Measurements from ENCODE around the gene PLEKHN1.
"Not testable (repeated sequence)": the region's sequence is repeated elsewhere in the genome, so short reads cannot be mapped to it uniquely, and the experiment has no call there.

Gene PLEKHN1

DNA sequence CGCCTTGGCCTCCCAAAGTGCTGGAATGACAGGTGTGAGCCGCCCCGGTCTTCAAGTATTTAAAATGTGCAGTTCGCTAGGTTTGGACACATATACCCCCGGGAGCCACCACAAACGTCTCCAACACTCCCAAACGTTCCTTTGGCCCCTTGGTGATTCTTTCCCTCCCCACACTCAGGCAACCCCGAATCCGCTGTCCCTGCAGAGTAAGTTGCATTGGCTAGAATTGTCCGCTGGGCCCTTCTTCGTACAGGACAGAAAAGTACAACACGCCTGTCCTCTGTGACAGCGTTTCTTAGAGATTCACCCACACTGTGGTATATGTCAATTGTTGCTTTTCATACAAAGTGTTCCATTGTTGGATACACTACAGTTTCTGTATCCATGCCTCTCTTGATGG lies 18.8 kb downstream of the PLEKHN1 start:
- TF ChIP-seq, protein P1, sequence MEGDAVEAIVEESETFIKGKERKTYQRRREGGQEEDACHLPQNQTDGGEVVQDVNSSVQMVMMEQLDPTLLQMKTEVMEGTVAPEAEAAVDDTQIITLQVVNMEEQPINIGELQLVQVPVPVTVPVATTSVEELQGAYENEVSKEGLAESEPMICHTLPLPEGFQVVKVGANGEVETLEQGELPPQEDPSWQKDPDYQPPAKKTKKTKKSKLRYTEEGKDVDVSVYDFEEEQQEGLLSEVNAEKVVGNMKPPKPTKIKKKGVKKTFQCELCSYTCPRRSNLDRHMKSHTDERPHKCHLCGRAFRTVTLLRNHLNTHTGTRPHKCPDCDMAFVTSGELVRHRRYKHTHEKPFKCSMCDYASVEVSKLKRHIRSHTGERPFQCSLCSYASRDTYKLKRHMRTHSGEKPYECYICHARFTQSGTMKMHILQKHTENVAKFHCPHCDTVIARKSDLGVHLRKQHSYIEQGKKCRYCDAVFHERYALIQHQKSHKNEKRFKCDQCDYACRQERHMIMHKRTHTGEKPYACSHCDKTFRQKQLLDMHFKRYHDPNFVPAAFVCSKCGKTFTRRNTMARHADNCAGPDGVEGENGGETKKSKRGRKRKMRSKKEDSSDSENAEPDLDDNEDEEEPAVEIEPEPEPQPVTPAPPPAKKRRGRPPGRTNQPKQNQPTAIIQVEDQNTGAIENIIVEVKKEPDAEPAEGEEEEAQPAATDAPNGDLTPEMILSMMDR (conservative IDR thresholded peaks at IDR 0.05; ENCODE audit: low read length) = no peak
- no peak overlapping the region for H3K4me3 ChIP-seq (ENCODE audit: low read length)
- DNase-seq (ENCODE audit: low read depth) = no peak

DNA sequence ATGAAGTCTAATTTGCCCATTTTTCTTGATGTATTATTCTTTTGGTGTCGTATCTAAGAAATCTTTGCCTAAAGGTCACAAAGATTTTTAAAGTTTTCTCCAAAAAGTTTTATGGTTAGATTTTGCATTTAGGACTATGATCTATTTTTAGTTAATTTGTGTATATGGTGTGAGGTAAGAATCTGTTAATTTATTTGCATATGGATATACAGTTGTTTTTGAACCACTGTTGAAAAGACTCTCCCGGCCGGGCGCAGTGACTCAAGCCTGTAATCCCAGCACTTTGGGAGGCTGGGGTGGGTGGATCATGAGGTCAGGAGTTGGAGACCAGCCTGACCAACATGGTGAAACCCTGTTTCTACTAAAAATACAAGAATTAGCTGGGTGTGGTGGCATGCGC lies 21.8 kb downstream of the PLEKHN1 start:
- H3K4me3 ChIP-seq (ENCODE audit: low read length); DNase-seq (ENCODE audit: low read depth): not testable (repeated sequence)

DNA sequence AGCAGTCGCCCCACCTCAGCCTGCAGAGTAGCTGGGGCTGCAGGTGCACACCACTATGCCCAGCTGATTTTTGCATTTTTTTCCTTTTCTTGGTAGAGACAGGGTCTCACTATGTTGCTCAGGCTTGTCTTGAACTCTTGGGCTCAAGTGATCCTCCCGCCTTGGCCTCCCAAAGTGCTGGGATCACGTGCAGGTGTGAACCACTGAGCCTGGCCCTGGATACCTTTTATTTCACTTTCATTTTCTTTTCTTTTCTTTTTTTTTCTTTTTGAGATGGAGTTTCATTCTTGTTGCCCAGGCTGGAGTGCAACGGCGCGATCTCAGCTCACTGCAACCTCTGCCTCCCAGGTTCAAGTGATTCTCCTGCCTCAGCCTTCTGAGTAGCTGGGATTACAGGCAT lies 25.0 kb downstream of the PLEKHN1 start:
- not testable (repeated sequence) for H3K4me3 ChIP-seq (ENCODE audit: low read length); DNase-seq (ENCODE audit: low read depth)

DNA sequence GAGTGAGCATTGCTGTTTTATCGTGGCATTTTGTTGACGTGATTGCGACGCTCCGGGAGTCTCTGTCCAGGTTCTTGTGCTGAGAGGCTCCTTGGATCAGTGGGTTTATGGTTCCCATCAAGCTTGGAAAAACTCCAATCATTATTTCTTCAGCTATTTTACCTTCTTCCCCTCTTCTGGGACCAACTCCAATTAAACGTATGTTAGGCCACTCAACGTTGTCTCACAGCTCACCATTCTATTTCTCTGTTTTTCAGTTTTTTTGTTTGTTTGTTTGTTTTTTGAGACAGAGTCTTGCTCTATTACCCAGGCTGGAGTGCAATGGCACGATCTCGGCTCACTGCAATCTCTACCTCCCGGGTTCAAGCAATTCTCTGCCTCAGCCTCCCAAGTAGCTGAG lies 25.6 kb downstream of the PLEKHN1 start:
- H3K4me3 ChIP-seq (ENCODE audit: low read length) = no peak overlapping the region
- no peak for DNase-seq (ENCODE audit: low read depth)
- TF ChIP-seq, protein P1 (conservative IDR thresholded peaks at IDR 0.05; ENCODE audit: low read length) = no peak

DNA sequence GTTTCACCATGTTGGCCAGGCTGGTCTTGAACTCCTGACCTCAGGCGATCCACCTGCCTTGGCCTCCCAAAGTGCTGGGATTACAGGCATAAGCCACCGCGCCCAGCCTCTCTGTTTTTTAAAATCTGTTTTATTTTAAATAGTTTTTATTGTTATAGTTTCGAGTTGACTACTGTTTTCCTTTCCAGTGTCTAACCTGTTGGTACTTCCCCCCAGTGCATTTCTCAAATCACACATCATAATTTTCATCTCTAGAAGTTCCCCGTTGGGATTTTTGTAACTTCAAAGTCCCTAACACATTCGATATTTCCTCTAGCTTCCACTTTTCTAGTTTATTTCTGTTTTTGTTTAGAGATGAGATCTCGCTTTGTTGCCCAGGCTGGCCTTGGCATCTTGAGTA lies 26.1 kb downstream of the PLEKHN1 start:
- no peak overlapping the region for H3K4me3 ChIP-seq (ENCODE audit: low read length)
- TF ChIP-seq, protein P1 (conservative IDR thresholded peaks at IDR 0.05; ENCODE audit: low read length) = no peak
- no peak for DNase-seq (ENCODE audit: low read depth)

DNA sequence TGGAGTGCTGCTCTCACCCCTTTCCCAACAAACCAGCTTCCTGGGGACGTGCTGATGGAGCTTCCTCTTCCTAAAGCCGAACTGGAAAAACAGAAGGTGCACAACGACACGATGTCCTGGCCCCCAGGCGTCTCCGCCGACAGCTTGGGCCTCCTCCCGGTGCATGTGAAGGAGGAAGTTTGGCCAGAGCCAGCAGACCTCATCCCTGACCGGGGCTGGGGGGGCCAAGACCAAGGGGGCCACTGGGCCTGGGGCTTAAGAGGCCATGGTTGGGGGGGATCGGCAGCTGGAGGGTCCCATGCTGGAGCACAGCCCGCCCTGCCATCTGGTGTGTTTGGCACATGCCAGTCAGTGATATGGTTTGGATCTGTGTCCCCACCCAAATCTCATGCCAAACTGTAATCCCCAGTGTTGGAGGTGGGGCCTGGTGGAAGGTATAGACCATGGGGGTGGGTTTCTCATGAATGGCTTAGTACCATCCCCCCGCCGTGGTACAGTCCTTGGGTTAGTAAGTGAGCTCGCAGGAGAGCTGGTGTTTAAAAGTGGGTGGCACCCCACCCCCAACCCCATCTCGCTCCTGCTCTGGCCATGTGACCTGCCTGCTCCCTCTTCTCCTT lies 27.2 kb downstream of the PLEKHN1 start:
- TF ChIP-seq, protein P1 (conservative IDR thresholded peaks at IDR 0.05; ENCODE audit: low read length) = no peak
- DNase-seq (ENCODE audit: low read depth) = no peak
- H3K4me3 ChIP-seq (ENCODE audit: low read length) = no peak overlapping the region

DNA sequence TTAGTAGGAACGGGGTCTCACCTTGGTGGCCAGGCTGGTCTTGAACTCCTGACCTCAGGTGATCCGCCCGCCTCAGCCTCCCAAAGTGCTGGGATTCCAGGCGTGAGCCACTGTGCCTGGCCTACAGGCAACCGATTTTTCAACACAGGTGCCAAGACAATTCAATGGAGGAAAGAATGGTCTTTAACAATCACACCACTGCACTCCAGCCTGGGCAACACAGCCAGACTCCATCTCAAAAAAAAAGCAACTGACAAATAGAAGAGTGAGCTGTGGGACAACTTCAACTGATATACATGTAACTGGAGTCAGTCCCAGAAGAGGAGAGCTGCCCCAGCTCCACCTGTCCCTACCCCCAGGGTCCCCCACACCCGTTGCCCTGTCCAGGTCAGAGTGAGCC lies 28.3 kb downstream of the PLEKHN1 start:
- not testable (repeated sequence) for DNase-seq (ENCODE audit: low read depth); H3K4me3 ChIP-seq (ENCODE audit: low read length)

DNA sequence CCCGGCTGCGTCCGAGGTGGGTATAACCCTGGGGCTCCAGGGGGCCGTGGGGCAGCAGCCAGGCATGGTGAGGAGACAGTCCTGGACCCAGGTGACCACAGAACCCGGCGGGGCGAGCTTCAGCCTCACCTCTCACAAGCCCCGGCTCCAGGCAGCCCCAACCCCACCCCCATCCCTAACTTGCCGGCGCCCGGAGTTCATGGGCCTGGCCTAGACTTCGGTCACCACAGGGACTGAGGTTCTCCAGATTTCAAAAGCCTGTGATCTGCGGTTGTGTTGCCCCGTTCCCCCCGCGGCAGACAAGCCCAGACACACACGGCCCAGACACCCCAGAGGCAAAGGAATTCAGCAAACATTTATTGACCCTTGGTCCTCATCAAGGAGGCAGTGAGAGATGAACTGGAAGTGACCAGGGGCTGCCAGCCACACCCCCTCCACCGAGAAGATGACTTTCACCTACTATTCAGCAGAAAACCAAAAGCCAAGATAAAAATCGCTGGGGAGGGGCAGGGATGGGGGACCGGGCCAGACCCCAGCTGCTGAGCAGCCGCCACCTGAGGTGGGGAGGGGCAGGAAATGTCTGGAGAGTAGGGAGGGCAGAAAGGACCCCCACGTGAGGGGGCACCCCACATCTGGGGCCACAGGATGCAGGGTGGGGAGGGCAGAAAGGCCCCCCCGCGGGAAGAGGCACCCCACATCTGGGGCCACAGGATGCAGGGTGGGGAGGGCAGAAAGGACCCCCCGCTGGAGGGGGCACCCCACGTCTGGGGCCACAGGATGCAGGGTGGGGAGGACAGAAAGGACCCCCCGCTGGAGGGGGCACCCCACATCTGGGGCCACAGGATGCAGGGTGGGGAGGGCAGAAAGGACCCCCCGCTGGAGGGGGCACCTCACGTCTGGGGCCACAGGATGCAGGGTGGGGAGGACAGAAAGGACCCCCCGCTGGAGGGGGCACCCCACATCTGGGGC lies 29.7 kb downstream of the PLEKHN1 start:
- no peak for DNase-seq (ENCODE audit: low read depth)
- no peak overlapping the region for H3K4me3 ChIP-seq (ENCODE audit: low read length)
- TF ChIP-seq, protein P1 (conservative IDR thresholded peaks at IDR 0.05; ENCODE audit: low read length) = no peak
